Cerebellar cortex (tissue), 1 donor: ENCODE data around the gene NXPE2.
A peak's percentile ranks its signal among the peaks of the same experiment; 100 is the strongest.
"Not testable (repeated sequence)": the region's sequence is repeated elsewhere in the genome, so short reads cannot be mapped to it uniquely, and the experiment has no call there.

Experiments
- DNase-seq: peaks from one replicate; pipeline ENCODE4 v3.0.0-alpha.2; 2015; ENCODE audit warnings: low spot score

Gene NXPE2

GRCh38 chr11:114678125-114679036 is at the start of gene NXPE2:
Gene NXPE2 (plus strand): TSS chr11:114678527. CDS start chr11:114678576, 49 bp downstream.
- no peak for DNase-seq

GRCh38 chr11:114631445-114631965 is 46.8 kb upstream of the NXPE2 start:
- not testable (repeated sequence) for DNase-seq

GRCh38 chr11:114639440-114639839 is 38.9 kb upstream of the NXPE2 start:
- not testable (repeated sequence) for DNase-seq

- DNase-seq, result no peak
Observed at GRCh38 chr11:114650661-114651060, 27.7 kb upstream of the NXPE2 start.

- no peak for DNase-seq
Observed at GRCh38 chr11:114651145-114651718, 27.1 kb upstream of the NXPE2 start.

- DNase-seq, result no peak
Observed at GRCh38 chr11:114653148-114653547, 25.2 kb upstream of the NXPE2 start.

GRCh38 chr11:114664641-114665040 is 13.7 kb upstream of the NXPE2 start:
- no peak for DNase-seq

- DNase-seq, result no peak
Observed at GRCh38 chr11:114666760-114667159, 11.6 kb upstream of the NXPE2 start.

GRCh38 chr11:114668109-114668508 is 10.2 kb upstream of the NXPE2 start:
- DNase-seq, result no peak

GRCh38 chr11:114673661-114674060 is 4.7 kb upstream of the NXPE2 start:
- no peak for DNase-seq

- no peak for DNase-seq
Observed at GRCh38 chr11:114679505-114679904, 1.2 kb downstream of the NXPE2 start.

- DNase-seq, result no peak
Observed at GRCh38 chr11:114683007-114683406, 4.7 kb downstream of the NXPE2 start.

- DNase-seq, result no peak
Observed at GRCh38 chr11:114684636-114685035, 6.3 kb downstream of the NXPE2 start.

- DNase-seq, result no peak
Observed at GRCh38 chr11:114685097-114685496, 6.8 kb downstream of the NXPE2 start.

GRCh38 chr11:114705280-114706024 is 27.1 kb downstream of the NXPE2 start:
- DNase-seq, result no peak

GRCh38 chr11:114709960-114710359 is 31.6 kb downstream of the NXPE2 start:
- no peak for DNase-seq

- no peak for DNase-seq
Observed at GRCh38 chr11:114713756-114714155, 35.4 kb downstream of the NXPE2 start.

GRCh38 chr11:114719562-114719961 is 41.2 kb downstream of the NXPE2 start:
- DNase-seq, result no peak

- no peak for DNase-seq
Observed at GRCh38 chr11:114724916-114725524, 46.7 kb downstream of the NXPE2 start.

GRCh38 chr11:114725623-114726022 is 47.3 kb downstream of the NXPE2 start:
- no peak for DNase-seq

GRCh38 chr11:114736806-114737205 is 58.5 kb downstream of the NXPE2 start:
- no peak for DNase-seq

- DNase-seq, result peak; percentile 71
Observed at GRCh38 chr11:114738954-114739353, 60.6 kb downstream of the NXPE2 start.
